Natural killer cell (primary cell): ENCODE measurements around the gene SEMA3C. TPM values are rescaled to one million over a fixed set of nuclear protein-coding genes. Genes with fewer than 3 reads are reported as not detected.

ENCODE experiments used
- ATAC-seq, 3 donors: fragments of 150-1000 bp in 2 of 3; fragments of 200-7000 bp in 1 of 3; cut with Tn5 transposase; 1 replicate in 1 of 3; 2 replicates in 2 of 3; pipeline ENCODE4 v1.10.0; 2021; ENCODE audit warnings: mild to moderate bottlenecking in 2 of 3, moderate library complexity in 2 of 3
- DNase-seq, 2 donors: peaks; one replicate each; pipeline versions ENCODE4 v3.0.0 to v3.0.0-alpha.2; 2013 to 2021; ENCODE audit warnings: mixed read lengths in 1 of 2
- H3K27ac ChIP-seq: one replicate; pipeline ENCODE4 v1.5.1; 2013; ENCODE audit warnings: mild to moderate bottlenecking, low read length
- H3K27me3 ChIP-seq: one replicate; pipeline ENCODE4 v1.6.1; 2013; ENCODE audit warnings: low read length; ENCODE audit not compliant: control insufficient read depth, insufficient read depth
- H3K36me3 ChIP-seq: one replicate; pipeline ENCODE4 v1.6.1; 2013; ENCODE audit warnings: low read length; ENCODE audit not compliant: control insufficient read depth, insufficient read depth
- H3K4me1 ChIP-seq: one replicate; pipeline ENCODE4 v1.6.1; 2013; ENCODE audit warnings: low read length; ENCODE audit not compliant: control insufficient read depth, insufficient read depth
- H3K4me3 ChIP-seq: one replicate; pipeline ENCODE4 v1.5.1; 2013; ENCODE audit warnings: low read length
- H3K9me3 ChIP-seq: one replicate; pipeline ENCODE4 v1.6.1; 2013; ENCODE audit warnings: low read length; ENCODE audit not compliant: control insufficient read depth, insufficient read depth
- H3K27ac Mint-ChIP-seq, 2 donors: one replicate each; pipeline ENCODE4 v1.8.0; 2022; ENCODE audit warnings: mild to moderate bottlenecking in 2 of 2, mixed read lengths in 2 of 2, moderate library complexity in 1 of 2
- H3K27me3 Mint-ChIP-seq, 2 donors: one replicate each; pipeline ENCODE4 v1.8.0; 2022; ENCODE audit warnings: low read depth in 2 of 2, mixed read lengths in 2 of 2
- H3K36me3 Mint-ChIP-seq: one replicate; pipeline ENCODE4 v1.8.0; 2022; ENCODE audit warnings: mixed read lengths
- H3K4me1 Mint-ChIP-seq, 2 donors: one replicate each; pipeline ENCODE4 v1.8.0; 2022; ENCODE audit warnings: mixed read lengths in 2 of 2
- H3K4me3 Mint-ChIP-seq: one replicate; pipeline ENCODE4 v1.8.0; 2022; ENCODE audit warnings: mild to moderate bottlenecking, moderate library complexity, mixed read lengths
- H3K9me3 Mint-ChIP-seq, 2 donors: one replicate each; pipeline ENCODE4 v1.8.0; 2022; ENCODE audit warnings: mixed read lengths in 2 of 2
- WGBS: methylation state at CpG from one replicate; pipeline ENCODE4 v1.1.7; 2013; ENCODE audit warnings: missing lambda C conversion rate; ENCODE audit not compliant: insufficient coverage; 5-methylcytosine and 5-hydroxymethylcytosine counted together
- intact Hi-C: fragments of 100-400 bp; cut with micrococcal nuclease; formaldehyde crosslinking; loops from one replicate; pipeline ENCODE4 v1.14.2; 2022
- total RNA-seq, 4 donors: library from RNA; stranded (reverse); fragments of 120-200 nt in 1 of 4; gene quantifications; one replicate each; pipeline versions ENCODE4 v1.2.3 to v1.2.4, GENCODE V29; 2013 to 2022
- TF ChIP-seq, protein P1 (sequence below): fragments of 200-600 bp; IDR thresholded peaks from one replicate; pipeline ENCODE4 v1.8.0; 2022; ENCODE audit warnings: antibody characterized with exemption

Gene SEMA3C
- total RNA-seq, 3 donors from 2014 or later (not counting 1 experiment from before 2014, with no cell fraction given): 0.41 to 12.2 (median 0.94) TPM

DNA sequence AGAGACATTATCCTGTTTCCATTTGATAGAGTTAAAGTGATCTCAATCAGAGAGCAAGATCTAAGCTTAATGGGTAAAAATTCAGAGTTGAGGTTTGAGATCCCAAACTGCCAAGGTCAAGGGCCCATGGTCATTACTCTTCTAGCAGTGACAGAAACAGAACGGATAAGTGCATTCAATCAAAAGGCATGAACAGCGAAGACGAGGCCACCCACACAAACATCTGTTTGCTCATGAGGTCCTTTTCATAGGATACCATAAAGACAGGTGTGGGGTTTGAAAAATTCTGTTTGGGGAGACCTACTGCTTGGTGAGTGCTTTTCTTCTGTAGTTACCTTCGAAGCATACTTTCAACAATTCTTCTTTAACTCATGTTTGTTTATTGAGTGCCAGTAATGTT lies 58.3 kb downstream of the SEMA3C start:
- Histone ChIP-seq H3K27me3 (no peaks in the 10 kb centered on the region), H3K27ac (no peak overlapping the region), H3K4me1 (no peaks in the 10 kb centered on the region), H3K4me3 (no peak overlapping the region), H3K36me3 (no peaks in the 10 kb centered on the region), H3K9me3 (no peaks in the 10 kb centered on the region)
- Mint-ChIP-seq H3K36me3 (no peaks in the 10 kb centered on the region), H3K9me3 (peaks cover 5 to 11% of the 10 kb centered on the region in 2 donors), H3K4me3 (no peak overlapping the region), H3K27me3 (no peaks in the 10 kb centered on the region), H3K27ac (no peak overlapping the region), H3K4me1 (no peaks in the 10 kb centered on the region)
- ATAC-seq: no peak
- TF ChIP-seq, protein P1, sequence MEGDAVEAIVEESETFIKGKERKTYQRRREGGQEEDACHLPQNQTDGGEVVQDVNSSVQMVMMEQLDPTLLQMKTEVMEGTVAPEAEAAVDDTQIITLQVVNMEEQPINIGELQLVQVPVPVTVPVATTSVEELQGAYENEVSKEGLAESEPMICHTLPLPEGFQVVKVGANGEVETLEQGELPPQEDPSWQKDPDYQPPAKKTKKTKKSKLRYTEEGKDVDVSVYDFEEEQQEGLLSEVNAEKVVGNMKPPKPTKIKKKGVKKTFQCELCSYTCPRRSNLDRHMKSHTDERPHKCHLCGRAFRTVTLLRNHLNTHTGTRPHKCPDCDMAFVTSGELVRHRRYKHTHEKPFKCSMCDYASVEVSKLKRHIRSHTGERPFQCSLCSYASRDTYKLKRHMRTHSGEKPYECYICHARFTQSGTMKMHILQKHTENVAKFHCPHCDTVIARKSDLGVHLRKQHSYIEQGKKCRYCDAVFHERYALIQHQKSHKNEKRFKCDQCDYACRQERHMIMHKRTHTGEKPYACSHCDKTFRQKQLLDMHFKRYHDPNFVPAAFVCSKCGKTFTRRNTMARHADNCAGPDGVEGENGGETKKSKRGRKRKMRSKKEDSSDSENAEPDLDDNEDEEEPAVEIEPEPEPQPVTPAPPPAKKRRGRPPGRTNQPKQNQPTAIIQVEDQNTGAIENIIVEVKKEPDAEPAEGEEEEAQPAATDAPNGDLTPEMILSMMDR: no peak
- 89% methylated on average over 1 of the region's 4 CpGs for WGBS
- intact Hi-C loops: no loop called here
- no peak for DNase-seq

DNA sequence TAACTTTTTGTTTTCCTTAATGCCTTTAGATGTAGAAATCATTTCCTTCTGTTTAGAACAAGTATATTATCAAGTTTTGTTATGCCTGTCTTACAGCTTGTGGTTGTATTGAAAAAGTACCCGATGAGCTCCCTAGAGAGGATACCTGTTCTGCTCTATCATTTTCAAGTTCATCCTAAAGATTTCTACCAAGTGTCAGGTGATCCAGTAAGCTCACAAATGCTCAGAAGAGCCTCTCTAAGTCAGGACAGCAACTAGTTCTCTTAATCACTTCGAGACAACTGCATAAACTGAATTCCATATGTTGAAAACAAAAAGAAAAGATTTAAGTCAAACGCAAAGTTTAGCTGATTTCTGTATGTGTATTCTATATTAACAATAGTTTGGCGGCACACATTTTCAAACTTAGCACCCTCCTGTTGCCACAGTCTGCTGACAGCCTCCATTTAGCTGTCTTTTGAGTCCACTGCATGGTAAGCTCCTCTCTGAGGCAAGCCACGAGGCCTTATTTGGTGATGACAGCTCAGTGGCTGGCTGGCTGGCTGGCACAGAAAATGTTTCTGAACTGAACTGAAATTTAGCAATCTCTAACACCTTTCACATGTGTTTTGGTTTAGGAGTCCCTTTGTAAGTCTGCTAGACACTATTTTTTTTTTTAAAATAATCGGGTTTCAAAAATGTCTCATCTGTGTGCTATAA lies 59.4 kb downstream of the SEMA3C start:
- TF ChIP-seq, protein P1: no peak
- Mint-ChIP-seq H3K27ac (no peak overlapping the region), H3K27me3 (no peaks in the 10 kb centered on the region), H3K4me3 (no peak overlapping the region), H3K36me3 (no peaks in the 10 kb centered on the region), H3K4me1 (no peaks in the 10 kb centered on the region), H3K9me3 (peaks cover 5 to 8% of the 10 kb centered on the region in 2 donors)
- no peak for DNase-seq
- Histone ChIP-seq H3K9me3 (no peaks in the 10 kb centered on the region), H3K27me3 (no peaks in the 10 kb centered on the region), H3K36me3 (no peaks in the 10 kb centered on the region), H3K4me3 (no peak overlapping the region), H3K27ac (no peak overlapping the region), H3K4me1 (no peaks in the 10 kb centered on the region)
- ATAC-seq: no peak
- intact Hi-C loops: no loop called here
- 82% methylated on average over 4 of the region's 6 CpGs for WGBS

DNA sequence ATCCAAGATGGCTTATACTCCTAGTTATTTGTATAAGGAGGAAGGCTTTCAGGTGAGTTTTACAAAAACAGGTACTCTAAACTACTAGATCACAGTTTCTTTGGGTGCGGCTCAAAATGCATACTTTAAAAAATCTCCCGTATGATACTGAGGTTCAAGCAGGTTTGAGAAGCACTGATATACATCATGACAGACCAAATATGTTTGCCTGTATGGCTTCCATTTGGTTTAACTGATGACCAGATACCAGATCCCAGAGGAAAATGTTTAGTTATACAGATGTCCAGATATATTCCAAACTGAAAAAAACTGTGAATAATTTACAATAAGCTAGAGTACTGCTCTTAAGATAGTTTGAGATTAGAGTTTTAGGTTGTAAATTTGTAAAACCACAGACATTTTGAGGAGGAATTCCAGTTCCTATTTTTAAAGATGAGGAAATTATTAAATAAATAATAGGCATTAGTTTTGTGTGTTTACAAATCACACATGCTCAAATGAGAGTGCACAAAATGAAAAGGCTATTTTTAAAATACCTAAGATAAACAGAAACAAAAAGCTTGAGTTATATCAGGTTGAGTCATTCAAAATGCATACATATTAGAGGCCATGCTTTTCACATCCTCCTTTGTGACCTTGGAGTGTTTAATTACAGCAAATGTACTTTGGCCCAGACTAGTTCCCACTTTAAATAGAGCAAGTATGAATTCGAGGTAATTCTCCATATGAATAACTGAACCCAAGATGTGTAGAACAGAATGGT lies 60.5 kb downstream of the SEMA3C start:
- no peak overlapping the region for H3K4me3 ChIP-seq
- no peak overlapping the region for H3K4me3 Mint-ChIP-seq
- no peaks in the 10 kb centered on the region for H3K27me3 ChIP-seq
- peaks cover 2 to 8% of the 10 kb centered on the region in 2 donors for H3K9me3 Mint-ChIP-seq
- H3K4me1 ChIP-seq: no peaks in the 10 kb centered on the region
- H3K4me1 Mint-ChIP-seq: no peaks in the 10 kb centered on the region
- no peaks in the 10 kb centered on the region for H3K27me3 Mint-ChIP-seq
- intact Hi-C loops: no loop called here
- H3K36me3 Mint-ChIP-seq: no peaks in the 10 kb centered on the region
- 85% methylated on average over 2 of the region's 3 CpGs for WGBS
- no peaks in the 10 kb centered on the region for H3K9me3 ChIP-seq
- H3K27ac ChIP-seq: no peak overlapping the region
- ATAC-seq (no peak), DNase-seq (no peak)
- H3K27ac Mint-ChIP-seq: no peak overlapping the region
- TF ChIP-seq, protein P1: no peak
- H3K36me3 ChIP-seq: no peaks in the 10 kb centered on the region
